ENCODE data around the gene ELOVL2.
"Not testable (repeated sequence)": the region's sequence is repeated elsewhere in the genome, so short reads cannot be mapped to it uniquely, and the experiment has no call there.

Gene ELOVL2

GRCh38 chr6:11043961-11044711, at the start of gene ELOVL2:
Gene ELOVL2, minus strand, starts transcription at chr6:11044305. Its CDS starts 75 bp downstream, at chr6:11044230.
- peak; percentile 63 for DNase-seq
- in situ Hi-C loops (cut with MboI; ENCODE audit: low pct_unique_long_range_greater_than_20kb, low sequenced_read_pairs): no loop called here

GRCh38 chr6:11093376-11093625, 49.2 kb upstream of the ELOVL2 start:
- DNase-seq: no peak
- in situ Hi-C loops (cut with MboI; ENCODE audit: low pct_unique_long_range_greater_than_20kb, low sequenced_read_pairs): no loop called here

- no peak for DNase-seq
- in situ Hi-C loops (cut with MboI; ENCODE audit: low pct_unique_long_range_greater_than_20kb, low sequenced_read_pairs): no loop called here
Observed at GRCh38 chr6:11092668-11093375, 48.7 kb upstream of the ELOVL2 start.

GRCh38 chr6:11091141-11091540, 47.0 kb upstream of the ELOVL2 start:
- in situ Hi-C loops (cut with MboI; ENCODE audit: low pct_unique_long_range_greater_than_20kb, low sequenced_read_pairs); DNase-seq: not testable (repeated sequence)

GRCh38 chr6:11089695-11090094, 45.6 kb upstream of the ELOVL2 start:
- in situ Hi-C loops (cut with MboI; ENCODE audit: low pct_unique_long_range_greater_than_20kb, low sequenced_read_pairs): no loop called here
- no peak for DNase-seq

GRCh38 chr6:11087141-11087812, 43.2 kb upstream of the ELOVL2 start:
- DNase-seq; in situ Hi-C loops (cut with MboI; ENCODE audit: low pct_unique_long_range_greater_than_20kb, low sequenced_read_pairs): not testable (repeated sequence)

GRCh38 chr6:11085758-11086435, 41.8 kb upstream of the ELOVL2 start:
- in situ Hi-C loops (cut with MboI; ENCODE audit: low pct_unique_long_range_greater_than_20kb, low sequenced_read_pairs): no loop called here
- DNase-seq: no peak

- no peak for DNase-seq
- in situ Hi-C loops (cut with MboI; ENCODE audit: low pct_unique_long_range_greater_than_20kb, low sequenced_read_pairs): no loop called here
Observed at GRCh38 chr6:11083956-11084355, 39.9 kb upstream of the ELOVL2 start.

GRCh38 chr6:11083491-11083890, 39.4 kb upstream of the ELOVL2 start:
- no peak for DNase-seq
- in situ Hi-C loops (cut with MboI; ENCODE audit: low pct_unique_long_range_greater_than_20kb, low sequenced_read_pairs): no loop called here

GRCh38 chr6:11080296-11080695, 36.2 kb upstream of the ELOVL2 start:
- DNase-seq: no peak
- in situ Hi-C loops (cut with MboI; ENCODE audit: low pct_unique_long_range_greater_than_20kb, low sequenced_read_pairs): no loop called here

- DNase-seq: no peak
Observed at GRCh38 chr6:11078266-11078665, 34.2 kb upstream of the ELOVL2 start.

GRCh38 chr6:11076540-11076939, 32.4 kb upstream of the ELOVL2 start:
- in situ Hi-C loops (cut with MboI; ENCODE audit: low pct_unique_long_range_greater_than_20kb, low sequenced_read_pairs): no loop called here

More at GRCh38 chr6:11078266-11078665, 34.2 kb upstream of the ELOVL2 start:
- in situ Hi-C loops (cut with MboI; ENCODE audit: low pct_unique_long_range_greater_than_20kb, low sequenced_read_pairs): no loop called here

GRCh38 chr6:11072101-11072500, 28.0 kb upstream of the ELOVL2 start:
- in situ Hi-C loops (cut with MboI; ENCODE audit: low pct_unique_long_range_greater_than_20kb, low sequenced_read_pairs): loop anchor here (25.0 kb wide), 1 partner anchor 585 kb away; no protein-coding TSS in a partner anchor
- DNase-seq: no peak

More at GRCh38 chr6:11076540-11076939, 32.4 kb upstream of the ELOVL2 start:
- DNase-seq: no peak

GRCh38 chr6:11069760-11070159, 25.7 kb upstream of the ELOVL2 start:
- DNase-seq: no peak
- in situ Hi-C loops (cut with MboI; ENCODE audit: low pct_unique_long_range_greater_than_20kb, low sequenced_read_pairs): loop anchor here (25.0 kb wide), 1 partner anchor 582 kb away; no protein-coding TSS in a partner anchor

- no peak for DNase-seq
- in situ Hi-C loops (cut with MboI; ENCODE audit: low pct_unique_long_range_greater_than_20kb, low sequenced_read_pairs): loop anchor here (25.0 kb wide), 1 partner anchor 580 kb away; no protein-coding TSS in a partner anchor
Observed at GRCh38 chr6:11067348-11067747, 23.2 kb upstream of the ELOVL2 start.

- in situ Hi-C loops (cut with MboI; ENCODE audit: low pct_unique_long_range_greater_than_20kb, low sequenced_read_pairs): loop anchor here (25.0 kb wide), 1 partner anchor 579 kb away; no protein-coding TSS in a partner anchor
- DNase-seq: no peak
Observed at GRCh38 chr6:11066505-11067347, 22.6 kb upstream of the ELOVL2 start.

GRCh38 chr6:11065436-11066202, 21.5 kb upstream of the ELOVL2 start:
- no peak for DNase-seq
- in situ Hi-C loops (cut with MboI; ENCODE audit: low pct_unique_long_range_greater_than_20kb, low sequenced_read_pairs): loop anchor here (25.0 kb wide), 1 partner anchor 578 kb away; no protein-coding TSS in a partner anchor

- DNase-seq: no peak
- in situ Hi-C loops (cut with MboI; ENCODE audit: low pct_unique_long_range_greater_than_20kb, low sequenced_read_pairs): loop anchor here (25.0 kb wide), 1 partner anchor 578 kb away; no protein-coding TSS in a partner anchor
Observed at GRCh38 chr6:11064836-11065235, 20.7 kb upstream of the ELOVL2 start.
